Gastroesophageal sphincter (tissue), 4 donors: Measurements from ENCODE around the gene ASB16. TPM values are rescaled to one million over a fixed set of nuclear protein-coding genes. Genes with fewer than 3 reads are reported as not detected.

Source experiments
- ATAC-seq: fragments of 150-250 bp; one replicate; pipeline ENCODE4 v1.9.1; 2016; ENCODE audit warnings: mild to moderate bottlenecking, moderate library complexity
- H3K27ac ChIP-seq, 4 donors: fragments of 200-600 bp; sonication (generic) in 3 of 4; 1 replicate in 3 of 4; 2 replicates in 1 of 4; pipeline ENCODE4 v1.5.1; 2016 to 2019
- H3K27me3 ChIP-seq: fragments of 200-600 bp; sonication (generic); one replicate; pipeline ENCODE4 v1.5.1; 2019
- H3K36me3 ChIP-seq, 2 donors: fragments of 200-600 bp; sonication (generic); one replicate each; pipeline ENCODE4 v1.5.1; 2019; ENCODE audit warnings: control low read depth in 1 of 2
- H3K4me1 ChIP-seq, 3 donors: fragments of 200-600 bp; sonication (generic); 1 replicate in 2 of 3; 2 replicates in 1 of 3; pipeline ENCODE4 v1.5.1; 2016 to 2019; ENCODE audit warnings: control low read depth in 2 of 3
- H3K4me3 ChIP-seq, 2 donors: fragments of 200-600 bp; sonication (generic); one replicate each; pipeline ENCODE4 v1.5.1; 2019; ENCODE audit warnings: mild to moderate bottlenecking in 1 of 2, moderate library complexity in 1 of 2
- H3K9me3 ChIP-seq, 3 donors: fragments of 200-600 bp; sonication (generic); one replicate each; pipeline ENCODE4 v1.5.1; 2017 to 2019; ENCODE audit warnings: control low read depth in 2 of 3
- EP300 ChIP-seq: sonication (generic); formaldehyde crosslinking; IDR thresholded peaks from one replicate; pipeline ENCODE4 v1.6.1; 2017; ENCODE audit warnings: antibody characterized with exemption, mild to moderate bottlenecking
- POLR2A ChIP-seq, 2 donors: fragments of 450-650 bp; IDR thresholded peaks; one replicate each; pipeline ENCODE4 v1.6.1; 2017; ENCODE audit warnings: antibody characterized with exemption in 2 of 2, mild to moderate bottlenecking in 2 of 2, moderate library complexity in 1 of 2
- POLR2AphosphoS5 ChIP-seq: sonication (generic); formaldehyde crosslinking; IDR thresholded peaks from one replicate; pipeline ENCODE4 v1.6.1; 2017; ENCODE audit warnings: antibody characterized with exemption
- WGBS, 2 donors: methylation state at CpG; one replicate each; pipeline ENCODE4 v1.1.5; 2018; ENCODE audit warnings: low coverage in 1 of 2; 5-methylcytosine and 5-hydroxymethylcytosine counted together
- total RNA-seq, 4 donors: library from RNA; depleted of rRNA; stranded (reverse); fragments of >200 nt; gene quantifications; one replicate each; pipeline ENCODE4 v1.1.0, GENCODE V29; 2016
- TF ChIP-seq, protein P1 (sequence below), 4 experiments: fragments of 200-600 bp in 2 of 4; fragments of 450-650 bp in 2 of 4; sonication (generic) in 1 of 4; IDR thresholded peaks; one replicate each; pipeline ENCODE4 v1.5.1; 2017 to 2019; ENCODE audit warnings: antibody characterized with exemption in 4 of 4, mild to moderate bottlenecking in 2 of 4, moderate library complexity in 2 of 4

The ASB16 gene, protein sequence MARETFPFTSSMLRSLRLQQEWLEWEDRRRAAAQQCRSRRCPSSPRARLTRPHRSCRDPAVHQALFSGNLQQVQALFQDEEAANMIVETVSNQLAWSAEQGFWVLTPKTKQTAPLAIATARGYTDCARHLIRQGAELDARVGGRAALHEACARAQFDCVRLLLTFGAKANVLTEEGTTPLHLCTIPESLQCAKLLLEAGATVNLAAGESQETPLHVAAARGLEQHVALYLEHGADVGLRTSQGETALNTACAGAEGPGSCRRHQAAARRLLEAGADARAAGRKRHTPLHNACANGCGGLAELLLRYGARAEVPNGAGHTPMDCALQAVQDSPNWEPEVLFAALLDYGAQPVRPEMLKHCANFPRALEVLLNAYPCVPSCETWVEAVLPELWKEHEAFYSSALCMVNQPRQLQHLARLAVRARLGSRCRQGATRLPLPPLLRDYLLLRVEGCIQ
- 1 to 10 TPM; 1.8 to 6.9 (median 3.9) TPM for total RNA-seq

DNA sequence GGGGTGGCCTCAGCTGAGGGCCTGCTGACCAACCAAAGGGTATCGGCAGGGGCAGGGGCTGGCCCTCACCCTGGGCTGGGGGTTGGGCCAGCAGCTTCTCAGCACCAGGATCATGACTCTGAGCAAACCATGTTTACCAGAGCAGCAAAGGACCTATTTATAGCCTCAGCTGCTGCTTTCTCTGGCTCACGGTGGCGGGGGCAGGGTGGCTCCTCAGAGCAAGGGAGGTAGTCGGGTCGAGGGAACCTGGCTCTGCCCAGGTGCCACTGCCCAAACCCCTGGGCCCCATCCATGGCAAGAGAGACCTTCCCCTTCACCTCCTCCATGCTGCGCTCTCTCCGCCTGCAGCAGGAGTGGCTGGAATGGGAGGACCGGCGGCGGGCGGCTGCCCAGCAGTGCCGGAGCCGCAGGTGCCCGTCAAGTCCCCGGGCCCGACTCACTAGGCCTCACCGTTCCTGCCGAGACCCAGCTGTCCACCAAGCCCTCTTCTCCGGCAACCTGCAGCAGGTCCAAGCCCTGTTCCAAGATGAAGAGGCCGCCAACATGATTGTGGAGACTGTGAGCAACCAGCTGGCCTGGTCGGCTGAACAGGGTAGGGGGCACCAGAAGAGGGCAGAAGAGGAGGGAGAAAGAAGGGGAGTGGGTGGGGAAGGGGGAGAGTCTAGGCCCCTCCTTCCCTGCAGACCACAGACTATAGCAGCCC is at the start of gene ASB16:
Gene ASB16 (plus strand): TSS at position 206 of the 703 bp plus-strand sequence. CDS start 86 bp downstream, at position 292.
- peak in 1 of 2 donors; percentile 20 for TF ChIP-seq POLR2A (IDR thresholded peaks at IDR 0.05)
- no peak for TF ChIP-seq POLR2AphosphoS5
- TF ChIP-seq, protein P1, sequence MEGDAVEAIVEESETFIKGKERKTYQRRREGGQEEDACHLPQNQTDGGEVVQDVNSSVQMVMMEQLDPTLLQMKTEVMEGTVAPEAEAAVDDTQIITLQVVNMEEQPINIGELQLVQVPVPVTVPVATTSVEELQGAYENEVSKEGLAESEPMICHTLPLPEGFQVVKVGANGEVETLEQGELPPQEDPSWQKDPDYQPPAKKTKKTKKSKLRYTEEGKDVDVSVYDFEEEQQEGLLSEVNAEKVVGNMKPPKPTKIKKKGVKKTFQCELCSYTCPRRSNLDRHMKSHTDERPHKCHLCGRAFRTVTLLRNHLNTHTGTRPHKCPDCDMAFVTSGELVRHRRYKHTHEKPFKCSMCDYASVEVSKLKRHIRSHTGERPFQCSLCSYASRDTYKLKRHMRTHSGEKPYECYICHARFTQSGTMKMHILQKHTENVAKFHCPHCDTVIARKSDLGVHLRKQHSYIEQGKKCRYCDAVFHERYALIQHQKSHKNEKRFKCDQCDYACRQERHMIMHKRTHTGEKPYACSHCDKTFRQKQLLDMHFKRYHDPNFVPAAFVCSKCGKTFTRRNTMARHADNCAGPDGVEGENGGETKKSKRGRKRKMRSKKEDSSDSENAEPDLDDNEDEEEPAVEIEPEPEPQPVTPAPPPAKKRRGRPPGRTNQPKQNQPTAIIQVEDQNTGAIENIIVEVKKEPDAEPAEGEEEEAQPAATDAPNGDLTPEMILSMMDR (IDR thresholded peaks at IDR 0.05), result peak in 1 of 4 experiments; percentile 21
- Histone ChIP-seq H3K9me3 (no peaks in the 10 kb centered on the region), H3K36me3 (peaks cover 0 to 11% of the 10 kb centered on the region in 2 donors), H3K4me3 (peak within 1 kb of the TSS; percentile 29 to 51), H3K4me1 (peaks cover 0 to 49% (median 7%) of the 10 kb centered on the region in 3 donors), H3K27ac (peak within 1 kb of the TSS; percentile 54 to 91 (median 85)), H3K27me3 (no peaks in the 10 kb centered on the region)
- ATAC-seq, result peak; percentile 60
- WGBS, 2 donors, result no CpG with 5 or more reads among the region's 21 CpGs

DNA sequence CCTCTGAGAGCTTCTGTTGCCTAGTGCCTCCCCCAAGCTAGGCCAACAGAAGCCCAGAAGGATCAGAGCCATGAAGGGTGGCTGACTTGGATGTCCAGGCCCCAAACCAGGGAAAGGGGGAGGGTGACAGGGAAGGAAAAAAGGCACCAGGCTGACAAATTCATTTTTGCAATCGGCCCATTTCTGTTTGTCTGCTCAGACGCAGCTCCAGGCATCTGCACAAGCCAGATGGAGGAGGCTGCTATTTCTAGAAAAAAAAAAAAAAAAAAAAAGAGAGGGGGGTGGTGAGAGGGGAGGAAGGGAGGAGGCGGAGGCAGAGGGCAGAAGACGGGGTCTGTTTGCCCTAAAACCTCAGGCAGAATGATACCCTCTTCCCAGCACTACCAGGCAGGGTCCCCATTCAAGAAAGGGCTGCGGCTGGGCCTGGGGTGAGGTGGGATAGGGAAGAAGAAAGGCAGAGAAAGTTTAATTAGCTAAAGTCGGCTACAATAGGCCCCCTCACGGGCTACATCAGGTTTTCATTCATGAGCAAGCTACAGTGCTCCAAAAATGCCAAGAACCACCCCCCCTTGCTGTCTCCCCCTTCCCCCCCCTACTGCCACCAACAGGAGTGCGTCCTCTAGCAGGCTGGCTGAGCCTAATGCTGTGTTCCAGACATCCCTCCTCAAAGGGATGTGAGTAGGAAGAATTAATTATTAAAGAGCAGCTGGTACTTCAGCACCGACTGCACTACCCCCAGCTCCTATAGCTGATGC is 49.5 kb upstream of the ASB16 start:
- H3K4me3 ChIP-seq, result peak overlapping the region in 1 of 2 donors; percentile 100
- no peaks in the 10 kb centered on the region for H3K9me3 ChIP-seq
- peaks cover 0 to 19% of the 10 kb centered on the region in 2 donors for H3K36me3 ChIP-seq
- TF ChIP-seq POLR2A (IDR thresholded peaks at IDR 0.05) (no peak), EP300 (no peak), POLR2AphosphoS5 (no peak)
- TF ChIP-seq, protein P1 (IDR thresholded peaks at IDR 0.05), result no peak
- no peaks in the 10 kb centered on the region for H3K27me3 ChIP-seq
- no peak for ATAC-seq
- peaks cover 0 to 76% (median 34%) of the 10 kb centered on the region in 3 donors for H3K4me1 ChIP-seq
- peak overlapping the region in 3 of 4 donors; percentile 96 to 99 (median 98) for H3K27ac ChIP-seq
- WGBS, 2 donors, result 15 to 34% methylated on average over 4 to 6 of the region's 9 CpGs

DNA sequence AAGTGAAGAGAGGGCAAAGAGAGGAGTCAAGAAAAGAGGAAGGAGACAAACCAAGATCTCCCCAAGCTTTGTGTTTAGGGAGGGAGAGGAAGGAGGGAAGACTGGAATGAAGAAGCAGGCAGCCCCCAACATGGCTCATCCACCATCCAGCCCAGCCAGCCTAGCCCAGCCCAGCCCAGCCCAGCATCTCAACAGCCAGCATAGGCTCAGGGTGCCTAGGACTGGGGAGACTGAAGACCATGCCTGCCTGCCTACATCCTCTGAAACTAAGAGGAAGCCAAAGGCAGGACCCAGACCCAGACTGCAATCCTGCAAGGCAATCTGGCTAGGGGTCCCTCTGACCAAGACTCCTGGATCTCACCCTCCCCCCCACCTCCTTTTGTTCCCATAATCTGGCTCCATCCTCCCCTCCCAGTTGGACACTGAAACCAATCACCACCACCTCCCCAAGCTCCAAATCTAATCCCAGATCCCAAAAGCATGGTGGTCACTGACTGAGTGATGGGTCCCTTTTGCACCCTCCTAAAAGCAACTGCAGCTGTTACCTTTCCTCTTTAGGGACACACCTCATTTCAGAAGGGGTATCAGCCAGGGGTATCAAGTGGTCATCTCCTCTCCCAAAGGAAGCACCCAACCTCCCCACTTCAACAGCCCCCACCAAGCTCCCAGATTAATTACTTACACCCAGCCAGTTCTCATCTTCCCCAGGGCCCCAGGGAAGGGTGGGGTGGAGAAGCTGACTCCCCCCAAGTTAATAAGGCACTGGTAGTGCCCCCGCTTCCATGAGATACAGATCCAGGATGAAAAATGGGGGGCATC is 48.3 kb upstream of the ASB16 start:
- H3K4me1 ChIP-seq, result peaks cover 0 to 64% (median 32%) of the 10 kb centered on the region in 3 donors
- peaks cover 0 to 7% of the 10 kb centered on the region in 2 donors for H3K36me3 ChIP-seq
- WGBS, 2 donors, result no CpG with 5 or more reads among the region's 1 CpG
- H3K27ac ChIP-seq, result peak overlapping the region; percentile 73 to 99 (median 97)
- no peaks in the 10 kb centered on the region for H3K27me3 ChIP-seq
- peak overlapping the region; percentile 72 to 100 for H3K4me3 ChIP-seq
- H3K9me3 ChIP-seq, result no peaks in the 10 kb centered on the region
- no peak for TF ChIP-seq EP300
- TF ChIP-seq POLR2A (IDR thresholded peaks at IDR 0.05), result no peak
- TF ChIP-seq, protein P1 (IDR thresholded peaks at IDR 0.05), result no peak
- no peak for TF ChIP-seq POLR2AphosphoS5
- no peak for ATAC-seq

DNA sequence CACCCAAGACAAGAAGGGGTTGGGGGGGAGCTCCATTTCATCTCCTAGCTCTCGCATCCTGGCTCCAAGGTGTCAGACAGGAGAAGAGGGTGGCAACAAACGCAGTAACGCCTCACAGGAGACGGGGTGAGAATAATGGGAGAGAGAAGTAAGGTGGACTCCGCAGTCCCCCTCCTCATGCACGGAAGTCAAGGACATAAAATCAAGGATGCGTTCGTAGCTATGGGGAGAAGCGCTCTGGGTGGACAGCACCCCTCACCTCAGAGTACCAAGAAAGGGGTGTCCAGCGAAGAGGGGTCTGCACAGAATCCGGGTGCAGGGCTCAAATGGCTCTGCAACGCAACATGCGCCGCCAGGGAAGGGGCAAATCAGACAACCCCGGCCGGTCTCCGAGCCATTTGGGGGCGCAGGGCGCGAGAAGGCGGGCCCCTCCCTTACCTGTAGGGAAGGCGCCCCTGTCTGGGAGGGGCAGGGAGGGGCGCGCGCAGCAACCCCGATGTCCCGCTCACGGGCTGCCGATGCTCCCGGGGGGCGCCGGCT is 47.6 kb upstream of the ASB16 start:
- peak overlapping the region; percentile 72 to 100 for H3K4me3 ChIP-seq
- H3K4me1 ChIP-seq, result peaks cover 0 to 57% (median 32%) of the 10 kb centered on the region in 3 donors
- no peak for ATAC-seq
- WGBS, 2 donors, result 0% methylated on average over 7 to 10 of the region's 32 CpGs
- no peaks in the 10 kb centered on the region for H3K27me3 ChIP-seq
- H3K36me3 ChIP-seq, result peaks cover 0 to under 1% of the 10 kb centered on the region in 2 donors
- H3K27ac ChIP-seq, result peak overlapping the region; percentile 73 to 99 (median 97)
- TF ChIP-seq POLR2AphosphoS5, result no peak
- TF ChIP-seq POLR2A (IDR thresholded peaks at IDR 0.05), result no peak
- TF ChIP-seq, protein P1 (IDR thresholded peaks at IDR 0.05), result no peak
- no peak for TF ChIP-seq EP300
- no peaks in the 10 kb centered on the region for H3K9me3 ChIP-seq
